A549 treated with CORT108297 at 1 μM for 4 hours (cell line): Measurements from ENCODE around the gene COL1A1. TPM values are rescaled to one million over a fixed set of nuclear protein-coding genes. Genes with fewer than 3 reads are reported as not detected.

Source experiments
- total RNA-seq: library from RNA; stranded (reverse); fragments of 200-300 nt; extraction: Qiagen RNA extraction; gene quantifications from 5 replicates; pipeline ENCODE4 v1.2.3, GENCODE V29; 2022

The COL1A1 gene
- total RNA-seq, result 5.1 to 11.3 TPM (median 10.2 TPM) in 5 replicates

DNA sequence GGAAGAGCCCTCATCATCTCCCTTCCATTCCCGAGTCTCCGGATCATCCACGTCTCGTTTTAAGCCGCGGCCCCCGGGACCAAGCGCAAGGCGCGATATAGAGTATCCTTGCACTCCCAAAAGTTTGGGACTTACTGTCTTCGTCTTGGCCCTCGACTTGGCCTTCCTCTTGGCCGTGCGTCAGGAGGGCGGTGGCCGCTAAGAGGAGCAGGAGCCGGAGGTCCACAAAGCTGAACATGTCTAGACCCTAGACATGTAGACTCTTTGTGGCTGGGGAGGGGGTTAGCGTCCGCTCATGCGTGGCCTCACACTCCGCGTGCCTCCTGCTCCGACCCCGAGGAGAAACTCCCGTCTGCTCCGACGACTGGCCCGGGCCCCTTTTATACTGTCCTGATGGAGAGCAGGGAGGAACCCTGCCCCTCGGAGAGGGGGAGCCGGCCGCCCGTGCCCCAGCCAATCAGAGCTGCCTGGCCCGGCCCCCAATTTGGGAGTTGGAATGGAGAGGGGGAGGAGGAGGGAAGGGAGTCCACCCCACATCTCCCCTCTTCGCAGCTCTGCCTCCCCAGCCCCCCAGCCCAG, at the start of gene COL1A1:
COL1A1 (minus strand) TSS at position 356 of the 579 bp plus-strand sequence; CDS start at position 238, 118 bp downstream.

DNA sequence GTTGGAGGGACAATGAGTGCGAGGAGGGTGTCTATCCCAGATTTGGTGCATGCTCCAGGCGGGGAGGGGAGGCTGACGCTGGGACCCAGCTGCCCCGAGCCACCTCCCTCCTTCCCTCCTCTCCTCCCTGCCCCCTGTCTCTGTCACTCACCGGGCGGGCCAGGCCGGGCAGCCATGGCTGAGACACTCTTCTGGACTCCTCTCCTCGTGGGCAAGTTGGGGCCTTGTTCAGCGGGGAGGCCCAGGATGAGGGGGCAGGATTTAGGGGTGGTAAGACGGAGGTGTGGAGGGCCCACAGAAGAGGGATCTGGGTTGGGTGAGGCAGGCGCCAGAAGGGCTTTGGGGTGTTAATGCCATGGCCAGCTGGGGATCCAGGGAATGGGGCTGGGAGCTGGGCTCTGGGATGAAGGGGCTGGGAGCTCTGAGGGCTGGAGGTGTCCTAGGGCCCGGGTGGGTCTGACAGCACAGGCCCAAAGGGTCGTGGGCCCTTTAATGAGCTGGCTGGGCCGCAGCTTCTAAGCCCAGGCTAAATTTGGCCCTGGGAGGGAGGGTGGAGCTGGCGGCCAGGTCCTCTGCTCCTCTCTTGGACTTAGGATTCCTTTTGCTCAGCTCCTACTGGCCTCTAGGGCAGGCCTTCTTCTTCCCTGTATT, 35.4 kb downstream of the COL1A1 start, which contains the start of gene SGCA:
SGCA (plus strand) TSS at position 139 of the 651 bp plus-strand sequence; CDS start at position 175, 36 bp downstream.

DNA sequence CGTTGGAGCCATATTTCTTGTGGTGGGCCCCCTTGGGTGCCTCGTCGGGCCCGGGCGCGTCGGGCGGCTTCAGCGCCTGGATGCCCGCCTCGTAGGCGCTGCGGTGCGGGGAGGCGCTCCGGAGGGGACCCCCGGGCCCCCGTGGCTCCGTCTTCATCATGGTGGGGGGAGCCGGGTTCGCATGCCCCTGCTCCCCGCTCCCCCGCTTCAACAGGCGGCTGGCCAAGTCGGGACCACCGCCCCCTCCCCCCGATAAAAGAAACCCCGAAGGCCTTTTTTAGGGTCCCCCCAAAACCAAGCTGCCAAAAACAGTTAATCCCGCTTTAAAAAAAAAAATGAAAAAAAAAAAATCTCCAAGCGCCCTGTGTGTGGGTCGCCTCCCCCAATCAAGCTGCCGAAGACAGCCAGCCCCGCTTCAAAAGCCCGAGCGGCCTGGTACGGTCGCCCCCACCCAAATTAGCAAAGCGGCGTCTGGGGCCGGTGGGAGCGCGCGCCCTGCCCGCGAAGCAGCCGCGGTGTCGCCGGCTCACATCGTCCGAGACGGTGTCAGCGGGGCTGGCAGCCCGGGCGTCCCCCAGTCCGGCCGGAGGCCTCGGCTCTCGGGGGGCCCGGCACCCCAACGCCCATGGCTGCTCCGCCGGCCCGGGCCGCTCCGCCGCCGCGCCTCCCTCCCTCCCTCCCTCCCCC, 50.9 kb downstream of the COL1A1 start, which contains the start of gene PPP1R9B:
PPP1R9B (minus strand) TSS at position 324 of the 687 bp plus-strand sequence; CDS start at position 160, 164 bp downstream.

Other genes starting within 250 kb of the COL1A1 start
- gene DLX4, start 232.4 kb downstream of the COL1A1 start, total RNA-seq, result 1.7 to 4.3 TPM (median 3.6 TPM) in 5 replicates
- gene DLX3, start 206.4 kb downstream of the COL1A1 start, total RNA-seq, result 0.11 to 0.22 TPM (median 0.15 TPM) in 5 replicates
- gene ITGA3, start 145.5 kb downstream of the COL1A1 start, total RNA-seq, result 368 to 497 TPM (median 466 TPM) in 5 replicates
- 12.3 to 20.7 TPM (median 19.5 TPM) in 5 replicates for gene PDK2, start 106.3 kb downstream of the COL1A1 start, total RNA-seq
- gene SAMD14, start 71.5 kb downstream of the COL1A1 start, total RNA-seq, result 0.27 to 0.95 TPM (median 0.49 TPM) in 5 replicates
- gene PPP1R9B, start 51.0 kb downstream of the COL1A1 start, total RNA-seq, result 45.5 to 58.7 TPM (median 56.7 TPM) in 5 replicates
- 1.3 to 2.5 TPM (median 1.9 TPM) in 5 replicates for gene SGCA, start 35.6 kb downstream of the COL1A1 start, total RNA-seq
- 19.2 to 32.5 TPM (median 24.2 TPM) in 5 replicates for gene TMEM92, start 72.8 kb upstream of the COL1A1 start, total RNA-seq
- gene XYLT2, start 144.5 kb upstream of the COL1A1 start, total RNA-seq, result 19.2 to 29.2 TPM (median 22.3 TPM) in 5 replicates
- 141 to 162 TPM (median 151 TPM) in 5 replicates for gene MRPL27, start 171.6 kb upstream of the COL1A1 start, total RNA-seq
- 14.9 to 16.1 TPM (median 15.6 TPM) in 5 replicates for gene EME1, start 171.6 kb upstream of the COL1A1 start, total RNA-seq
- gene LRRC59, start 195.9 kb upstream of the COL1A1 start, total RNA-seq, result 228 to 234 TPM (median 229 TPM) in 5 replicates
- gene ACSF2, start 224.6 kb upstream of the COL1A1 start, total RNA-seq, result 10.1 to 14.8 TPM (median 13.8 TPM) in 5 replicates